Measurements from ENCODE around the gene PLLP. TPM values are rescaled to one million over a fixed set of nuclear protein-coding genes. Genes with fewer than 3 reads are reported as not detected.

The PLLP gene
- total RNA-seq, 1 donor from 2014 or later, result 0.30 TPM

Other genes with a start within 250 kb of the PLLP start
- 7.6 and 9.9 TPM in 2 replicates for gene CPNE2, start 192.1 kb downstream of the PLLP start, total RNA-seq
- gene PSME3IP1, start 98.6 kb downstream of the PLLP start, total RNA-seq, result 109 and 125 TPM in 2 replicates
- gene RSPRY1, start 98.3 kb downstream of the PLLP start, total RNA-seq, result 33.3 and 43.0 TPM in 2 replicates
- gene ARL2BP, start 39.4 kb downstream of the PLLP start, total RNA-seq, result 28.1 and 31.2 TPM in 2 replicates
- gene CCL22, start 74.1 kb upstream of the PLLP start, total RNA-seq, result 32.5 and 34.3 TPM in 2 replicates
- not detected in 2 replicates for gene CX3CL1, start 87.8 kb upstream of the PLLP start, total RNA-seq
- 0.37 and 1.3 TPM in 2 replicates for gene CCL17, start 120.1 kb upstream of the PLLP start, total RNA-seq
- 66.8 and 73.1 TPM in 2 replicates for gene CIAPIN1, start 162.7 kb upstream of the PLLP start, total RNA-seq
- 47.4 and 48.3 TPM in 2 replicates for gene COQ9, start 162.8 kb upstream of the PLLP start, total RNA-seq
- 73.6 and 75.6 TPM in 2 replicates for gene POLR2C, start 178.0 kb upstream of the PLLP start, total RNA-seq
- 5.7 and 6.6 TPM in 2 replicates for gene DOK4, start 201.8 kb upstream of the PLLP start, total RNA-seq